ENCODE measurements around the gene RETSAT.

GRCh38 chr2:85369500-85369899 lies 15.2 kb upstream of the RETSAT start:
- TF ChIP-seq CTCF (IDR thresholded peaks at IDR 0.05) (no peak), POLR2A (IDR thresholded peaks at IDR 0.05) (no peak)

Data from right lobe of liver (tissue), 4 donors.